Measurements from ENCODE around the gene ARHGAP19. TPM values are rescaled to one million over a fixed set of nuclear protein-coding genes. Genes with fewer than 3 reads are reported as not detected.

Gene ARHGAP19
- total and polyA plus RNA-seq, 9 of the 15 experiments (the other 6 are each of a cell fraction or from before 2014, with no cell fraction given): 14.8 to 49.5 (median 26.8) TPM

DNA sequence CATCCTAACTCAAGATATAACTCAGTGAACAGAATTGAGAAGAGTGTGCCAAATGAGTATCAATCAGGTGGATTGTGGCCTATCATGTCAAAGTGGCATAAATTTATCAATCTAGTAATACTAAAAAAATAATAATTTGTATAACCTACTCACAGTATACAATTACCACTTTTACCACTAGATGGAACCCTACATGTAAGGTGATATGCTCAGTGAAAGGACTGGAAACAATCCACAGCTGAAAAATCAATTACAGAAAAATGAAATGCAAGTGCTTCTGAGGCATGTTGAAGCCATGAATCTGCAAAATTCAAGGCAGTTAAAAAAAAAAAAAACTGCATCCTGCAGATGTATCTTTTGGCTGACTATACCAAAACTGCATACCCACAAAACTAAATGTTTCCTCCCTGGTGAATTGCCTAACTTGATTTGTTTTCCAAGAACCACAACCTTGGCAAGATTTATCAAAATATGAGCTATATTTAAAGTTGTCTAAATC, 13.9 kb downstream of the ARHGAP19 start:
- Histone ChIP-seq H4K20me1 (replicated peaks; ENCODE audit: control insufficient read depth, insufficient read depth, low read length) (no peaks in the 10 kb centered on the region), H3K79me2 (ENCODE audit: control insufficient read depth, insufficient read depth, low read length) (peaks cover 61% of the 10 kb centered on the region), H3K27me3 (ENCODE audit: control insufficient read depth in 2 of 2, insufficient read depth in 2 of 2, low read length in 2 of 2) (no peaks in the 10 kb centered on the region), H3K27ac (ENCODE audit: extremely low read depth, low read depth, low read length) (peak overlapping the region; percentile 63; the same call in 2 of the 3 replicates), H3K4me3 (no peak overlapping the region), H3K4me2 (ENCODE audit: insufficient read depth, low read length) (no peak overlapping the region), H3K36me3 (ENCODE audit: control insufficient read depth, insufficient read depth, low read length) (no peaks in the 10 kb centered on the region), H3K9me1 (ENCODE audit: control insufficient read depth, insufficient read depth, low read length) (no peaks in the 10 kb centered on the region), H3K9me3 (replicated peaks; ENCODE audit: control insufficient read depth, insufficient read depth, low read depth, low read length) (no peaks in the 10 kb centered on the region), H3K4me1 (replicated peaks in 1 of 2; ENCODE audit: control insufficient read depth in 2 of 2, insufficient read depth in 2 of 2, low read length in 2 of 2) (peaks cover 4 to 8% of the 10 kb centered on the region in 2 experiments; a peak in 4 of 5 replicates), H3K9ac (ENCODE audit: insufficient read depth in 1 of 2, low read depth in 2 of 2, low read length in 2 of 2) (no peak overlapping the region), H2AFZ (ENCODE audit: low read depth, low read length) (no peak overlapping the region)
- ChIA-PET CTCF (ENCODE audit: low intra/inter-chr PET ratio) (interaction anchor here (0.6 to 1.2 kb wide), 6 partner anchors 10 to 788 kb away, joined by 3 to 4 read pairs (median 4); no protein-coding TSS in a partner anchor), POLR2A (interaction anchor here (0.6 to 1.8 kb wide), 7 partner anchors 10 to 124 kb away, joined by 3 to 19 read pairs (median 3); partner anchors contain the start of gene FRAT1)
- in situ Hi-C loops (cut with MboI): no loop called here
- ATAC-seq (peak; percentile 95), FAIRE-seq (peak; percentile 54), DNase-seq (ENCODE audit: extremely low read depth in 1 of 4, low spot score in 3 of 4) (peak; percentile 18 to 63 (median 37))
- intact Hi-C loops (cut with micrococcal nuclease): loop anchor here (2.0 kb wide), 2 partner anchors 54 to 76 kb away; no protein-coding TSS in a partner anchor
- BruUV-seq (replicated peaks): no TSS peak
- TF ChIP-seq ZNF384 (IDR thresholded peaks at IDR 0.05; ENCODE audit: low read depth, low read length) (peak; percentile 85), TSC22D4 (tag; IDR thresholded peaks at IDR 0.05) (no peak), GTF2E2 (tag; IDR thresholded peaks at IDR 0.05) (no peak), CREB1 (IDR thresholded peaks at IDR 0.05) (no peak), CREB1 (CRISPR knock-in tag; IDR thresholded peaks at IDR 0.05) (no peak), ARID3A (IDR thresholded peaks at IDR 0.05; ENCODE audit: borderline replicate concordance, low read depth, low read length) (peak; percentile 63; the same call in 1 of the 2 replicates), POLR3G (IDR thresholded peaks at IDR 0.05; ENCODE audit: extremely low read depth, insufficient read length, insufficient replicate concordance) (no peak), NCOA4 (IDR thresholded peaks at IDR 0.05; ENCODE audit: partially characterized antibody) (no peak), DEAF1 (CRISPR knock-in tag; IDR thresholded peaks at IDR 0.05) (peak; percentile 48; the same call in 1 of the 2 replicates), POLR2AphosphoS5 (IDR thresholded peaks at IDR 0.05; ENCODE audit: control insufficient read depth, insufficient read depth, low read depth, low read length) (no peak), NFE2 (IDR thresholded peaks at IDR 0.05; ENCODE audit: low read depth) (peak; percentile 64)
- TF ChIP-seq, protein P1, sequence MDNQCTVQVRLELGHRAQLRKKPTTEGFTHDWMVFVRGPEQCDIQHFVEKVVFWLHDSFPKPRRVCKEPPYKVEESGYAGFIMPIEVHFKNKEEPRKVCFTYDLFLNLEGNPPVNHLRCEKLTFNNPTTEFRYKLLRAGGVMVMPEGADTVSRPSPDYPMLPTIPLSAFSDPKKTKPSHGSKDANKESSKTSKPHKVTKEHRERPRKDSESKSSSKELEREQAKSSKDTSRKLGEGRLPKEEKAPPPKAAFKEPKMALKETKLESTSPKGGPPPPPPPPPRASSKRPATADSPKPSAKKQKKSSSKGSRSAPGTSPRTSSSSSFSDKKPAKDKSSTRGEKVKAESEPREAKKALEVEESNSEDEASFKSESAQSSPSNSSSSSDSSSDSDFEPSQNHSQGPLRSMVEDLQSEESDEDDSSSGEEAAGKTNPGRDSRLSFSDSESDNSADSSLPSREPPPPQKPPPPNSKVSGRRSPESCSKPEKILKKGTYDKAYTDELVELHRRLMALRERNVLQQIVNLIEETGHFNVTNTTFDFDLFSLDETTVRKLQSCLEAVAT (IDR thresholded peaks at IDR 0.05): no peak
- TF ChIP-seq, protein P2, sequence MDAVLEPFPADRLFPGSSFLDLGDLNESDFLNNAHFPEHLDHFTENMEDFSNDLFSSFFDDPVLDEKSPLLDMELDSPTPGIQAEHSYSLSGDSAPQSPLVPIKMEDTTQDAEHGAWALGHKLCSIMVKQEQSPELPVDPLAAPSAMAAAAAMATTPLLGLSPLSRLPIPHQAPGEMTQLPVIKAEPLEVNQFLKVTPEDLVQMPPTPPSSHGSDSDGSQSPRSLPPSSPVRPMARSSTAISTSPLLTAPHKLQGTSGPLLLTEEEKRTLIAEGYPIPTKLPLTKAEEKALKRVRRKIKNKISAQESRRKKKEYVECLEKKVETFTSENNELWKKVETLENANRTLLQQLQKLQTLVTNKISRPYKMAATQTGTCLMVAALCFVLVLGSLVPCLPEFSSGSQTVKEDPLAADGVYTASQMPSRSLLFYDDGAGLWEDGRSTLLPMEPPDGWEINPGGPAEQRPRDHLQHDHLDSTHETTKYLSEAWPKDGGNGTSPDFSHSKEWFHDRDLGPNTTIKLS (IDR thresholded peaks at IDR 0.05; ENCODE audit: borderline replicate concordance, low read depth): no peak
- TF ChIP-seq, protein P3, sequence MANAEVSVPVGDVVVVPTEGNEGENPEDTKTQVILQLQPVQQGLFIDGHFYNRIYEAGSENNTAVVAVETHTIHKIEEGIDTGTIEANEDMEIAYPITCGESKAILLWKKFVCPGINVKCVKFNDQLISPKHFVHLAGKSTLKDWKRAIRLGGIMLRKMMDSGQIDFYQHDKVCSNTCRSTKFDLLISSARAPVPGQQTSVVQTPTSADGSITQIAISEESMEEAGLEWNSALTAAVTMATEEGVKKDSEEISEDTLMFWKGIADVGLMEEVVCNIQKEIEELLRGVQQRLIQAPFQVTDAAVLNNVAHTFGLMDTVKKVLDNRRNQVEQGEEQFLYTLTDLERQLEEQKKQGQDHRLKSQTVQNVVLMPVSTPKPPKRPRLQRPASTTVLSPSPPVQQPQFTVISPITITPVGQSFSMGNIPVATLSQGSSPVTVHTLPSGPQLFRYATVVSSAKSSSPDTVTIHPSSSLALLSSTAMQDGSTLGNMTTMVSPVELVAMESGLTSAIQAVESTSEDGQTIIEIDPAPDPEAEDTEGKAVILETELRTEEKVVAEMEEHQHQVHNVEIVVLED (CRISPR knock-in tag; IDR thresholded peaks at IDR 0.05): no peak

Data from K562 (cell line).